Measurements from ENCODE around the gene ZNF76.

ZNF76 gene

DNA sequence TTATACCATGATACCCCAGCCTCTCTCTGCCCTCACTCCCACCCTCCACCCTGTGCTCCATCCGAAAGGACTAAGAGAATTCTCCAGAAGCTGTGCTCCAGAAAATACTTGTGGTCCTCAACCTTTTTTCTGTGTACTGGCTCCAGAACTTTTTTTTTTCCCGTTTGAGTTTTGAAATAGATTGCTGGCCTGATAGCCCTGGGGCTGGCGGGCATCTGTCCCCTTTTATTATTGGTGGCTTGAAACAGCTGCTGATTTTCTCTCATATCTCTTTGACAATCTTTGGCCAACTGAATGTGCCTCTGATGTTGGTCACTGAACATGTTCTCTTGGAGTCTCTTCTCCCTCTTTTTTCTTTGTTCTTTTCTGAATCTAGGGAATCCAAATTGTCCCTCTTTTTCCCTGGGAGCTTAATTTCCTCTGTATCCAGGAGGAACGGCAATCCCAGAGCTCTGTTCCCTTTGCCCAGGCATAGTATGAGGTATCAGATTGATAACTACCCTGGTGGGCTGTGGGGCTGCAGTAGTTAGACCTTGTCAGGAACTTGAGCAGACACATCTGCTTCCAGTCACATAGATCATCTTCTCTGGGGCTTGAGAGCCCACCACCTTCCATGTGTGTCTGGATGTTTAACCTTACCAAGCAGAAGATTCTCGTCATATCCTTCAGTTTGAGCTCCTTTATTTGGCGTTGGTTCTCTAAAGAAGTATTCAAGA is 84.5 kb downstream of the ZNF76 start:
- Histone ChIP-seq H3K4me3 (ENCODE audit: low read depth, low read length) (peak overlapping the region; percentile 88), H3K4me1 (peaks cover 15% of the 10 kb centered on the region), H3K36me3 (peaks cover 21% of the 10 kb centered on the region; the same call in 1 of the 2 replicates), H3K9me3 (no peaks in the 10 kb centered on the region), H3K27me3 (no peaks in the 10 kb centered on the region)
- TF ChIP-seq, protein P1, sequence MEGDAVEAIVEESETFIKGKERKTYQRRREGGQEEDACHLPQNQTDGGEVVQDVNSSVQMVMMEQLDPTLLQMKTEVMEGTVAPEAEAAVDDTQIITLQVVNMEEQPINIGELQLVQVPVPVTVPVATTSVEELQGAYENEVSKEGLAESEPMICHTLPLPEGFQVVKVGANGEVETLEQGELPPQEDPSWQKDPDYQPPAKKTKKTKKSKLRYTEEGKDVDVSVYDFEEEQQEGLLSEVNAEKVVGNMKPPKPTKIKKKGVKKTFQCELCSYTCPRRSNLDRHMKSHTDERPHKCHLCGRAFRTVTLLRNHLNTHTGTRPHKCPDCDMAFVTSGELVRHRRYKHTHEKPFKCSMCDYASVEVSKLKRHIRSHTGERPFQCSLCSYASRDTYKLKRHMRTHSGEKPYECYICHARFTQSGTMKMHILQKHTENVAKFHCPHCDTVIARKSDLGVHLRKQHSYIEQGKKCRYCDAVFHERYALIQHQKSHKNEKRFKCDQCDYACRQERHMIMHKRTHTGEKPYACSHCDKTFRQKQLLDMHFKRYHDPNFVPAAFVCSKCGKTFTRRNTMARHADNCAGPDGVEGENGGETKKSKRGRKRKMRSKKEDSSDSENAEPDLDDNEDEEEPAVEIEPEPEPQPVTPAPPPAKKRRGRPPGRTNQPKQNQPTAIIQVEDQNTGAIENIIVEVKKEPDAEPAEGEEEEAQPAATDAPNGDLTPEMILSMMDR (IDR thresholded peaks at IDR 0.05; ENCODE audit: low read depth, low read length): no peak
- DNase-seq: peak; percentile 30
